OCI-LY3 (cell line): Measurements from ENCODE around the gene SENP3.

Source experiments
- H2AFZ ChIP-seq: fragments of 200-600, 300-600 bp; shearing (Covaris generic); 2 replicates; pipeline ENCODE4 v1.6.0; 2014; ENCODE audit warnings: antibody characterized with exemption, low read depth, low read length
- H3K27ac ChIP-seq: fragments of 200-600, 300-600 bp; sonication (generic); 2 replicates; pipeline ENCODE4 v1.5.1; 2014; ENCODE audit warnings: mild to moderate bottlenecking, low read length, moderate library complexity, mixed read lengths
- H3K27me3 ChIP-seq: fragments of 200-600, 300-600 bp; sonication (generic); 2 replicates; pipeline ENCODE4 v1.6.1; 2014; ENCODE audit warnings: low read depth, low read length, mixed read lengths
- H3K36me3 ChIP-seq: fragments of 200-600, 300-600 bp; sonication (generic); replicated peaks from 2 replicates; pipeline ENCODE3; 2014; ENCODE audit warnings: low read depth, low read length, mixed read lengths
- H3K4me1 ChIP-seq: fragments of 300-600, 200-600 bp; sonication (generic); 2 replicates; pipeline ENCODE4 v1.6.1; 2014; ENCODE audit warnings: low read length, mixed read lengths
- H3K4me2 ChIP-seq: fragments of 200-600, 300-600 bp; sonication (generic); 2 replicates; pipeline ENCODE4 v1.6.1; 2014; ENCODE audit warnings: low read length, mixed read lengths
- H3K4me3 ChIP-seq: fragments of 300-600, 200-600 bp; sonication (generic); 2 replicates; pipeline ENCODE4 v1.5.1; 2014; ENCODE audit warnings: antibody characterized with exemption, mild to moderate bottlenecking, low read length, moderate library complexity
- H3K79me2 ChIP-seq: fragments of 300-600, 200-600 bp; shearing (Covaris generic); 2 replicates; pipeline ENCODE4 v1.6.1; 2014; ENCODE audit warnings: mild to moderate bottlenecking, low read length, mixed read lengths
- H3K9ac ChIP-seq: fragments of 300-600, 200-600 bp; shearing (Covaris generic); 2 replicates; pipeline ENCODE4 v1.6.0; 2014; ENCODE audit warnings: mild to moderate bottlenecking, low read length, moderate library complexity
- H3K9me3 ChIP-seq: fragments of 200-600, 300-600 bp; shearing (Covaris generic); 2 replicates; pipeline ENCODE4 v1.6.1; 2014; ENCODE audit warnings: low read length, mixed read lengths; ENCODE audit not compliant: insufficient read depth
- H4K20me1 ChIP-seq: fragments of 200-600, 300-600 bp; sonication (generic); 2 replicates; pipeline ENCODE4 v1.6.1; 2016; ENCODE audit warnings: low read length, mixed read lengths; ENCODE audit not compliant: insufficient read depth
- CTCF ChIP-seq: fragments of 200-600, 300-600 bp; sonication (generic); IDR thresholded peaks from 2 replicates; pipeline ENCODE4 v1.5.1; 2014; ENCODE audit warnings: antibody characterized with exemption, low read length, low read depth
- EZH2phosphoT487 ChIP-seq: fragments of 200-600 bp; shearing (Covaris generic); IDR thresholded peaks from 2 replicates; pipeline ENCODE4 v1.6.1; 2018; ENCODE audit warnings: antibody characterized with exemption, mixed run types, low read depth

Gene SENP3

GRCh38 chr17:7580604-7581575 lies 19.2 kb downstream of the SENP3 start:
- Histone ChIP-seq H3K36me3 (peaks cover 45% of the 10 kb centered on the region), H3K9ac (no peak overlapping the region), H3K27ac (no peak overlapping the region)

GRCh38 chr17:7582396-7583252 lies 20.9 kb downstream of the SENP3 start:
- H4K20me1 ChIP-seq: peaks cover 11% of the 10 kb centered on the region
- H3K9me3 ChIP-seq: no peaks in the 10 kb centered on the region
- H3K4me1 ChIP-seq: peaks cover 47% of the 10 kb centered on the region
- peak overlapping the region; percentile 88 for H3K4me2 ChIP-seq
- H3K9ac ChIP-seq: peak overlapping the region; percentile 95; the same call in 1 of the 2 replicates
- no peaks in the 10 kb centered on the region for H3K27me3 ChIP-seq
- peaks cover 47% of the 10 kb centered on the region for H3K79me2 ChIP-seq
- peak overlapping the region; percentile 98 for H3K4me3 ChIP-seq
- H3K27ac ChIP-seq: peak overlapping the region; percentile 88
- no peak overlapping the region for H2AFZ ChIP-seq
- no peak for TF ChIP-seq EZH2phosphoT487
- no peak; the same call in 1 of the 2 replicates for TF ChIP-seq CTCF
- H3K36me3 ChIP-seq: peaks cover 28% of the 10 kb centered on the region

More at GRCh38 chr17:7580604-7581575, 19.2 kb downstream of the SENP3 start:
- Histone ChIP-seq H3K27me3 (no peaks in the 10 kb centered on the region), H3K4me3 (no peak overlapping the region), H3K9me3 (no peaks in the 10 kb centered on the region), H2AFZ (no peak overlapping the region), H4K20me1 (peaks cover 29% of the 10 kb centered on the region), H3K4me1 (peaks cover 65% of the 10 kb centered on the region), H3K4me2 (no peak overlapping the region), H3K79me2 (peaks cover 62% of the 10 kb centered on the region)
- no peak for TF ChIP-seq EZH2phosphoT487
- no peak for TF ChIP-seq CTCF

GRCh38 chr17:7583253-7584109 lies 21.8 kb downstream of the SENP3 start, which contains the start of gene MPDU1:
MPDU1 (plus strand) TSS chr17:7583852; CDS start chr17:7583863, 11 bp downstream.
- Histone ChIP-seq H3K4me3 (peak within 1 kb of the TSS; percentile 98), H3K4me1 (peaks cover 40% of the 10 kb centered on the region), H2AFZ (peak within 1 kb of the TSS; percentile 59), H3K79me2 (peaks cover 45% of the 10 kb centered on the region), H4K20me1 (peaks cover 6% of the 10 kb centered on the region; the same call in 1 of the 2 replicates), H3K36me3 (peaks cover 23% of the 10 kb centered on the region), H3K27me3 (no peaks in the 10 kb centered on the region), H3K9ac (peak within 1 kb of the TSS; percentile 95), H3K4me2 (peak within 1 kb of the TSS; percentile 97), H3K9me3 (no peaks in the 10 kb centered on the region), H3K27ac (peak within 1 kb of the TSS; percentile 88)
- TF ChIP-seq EZH2phosphoT487 (no peak), CTCF (no peak)
